ENCODE measurements around the gene ASIC3.

DNA sequence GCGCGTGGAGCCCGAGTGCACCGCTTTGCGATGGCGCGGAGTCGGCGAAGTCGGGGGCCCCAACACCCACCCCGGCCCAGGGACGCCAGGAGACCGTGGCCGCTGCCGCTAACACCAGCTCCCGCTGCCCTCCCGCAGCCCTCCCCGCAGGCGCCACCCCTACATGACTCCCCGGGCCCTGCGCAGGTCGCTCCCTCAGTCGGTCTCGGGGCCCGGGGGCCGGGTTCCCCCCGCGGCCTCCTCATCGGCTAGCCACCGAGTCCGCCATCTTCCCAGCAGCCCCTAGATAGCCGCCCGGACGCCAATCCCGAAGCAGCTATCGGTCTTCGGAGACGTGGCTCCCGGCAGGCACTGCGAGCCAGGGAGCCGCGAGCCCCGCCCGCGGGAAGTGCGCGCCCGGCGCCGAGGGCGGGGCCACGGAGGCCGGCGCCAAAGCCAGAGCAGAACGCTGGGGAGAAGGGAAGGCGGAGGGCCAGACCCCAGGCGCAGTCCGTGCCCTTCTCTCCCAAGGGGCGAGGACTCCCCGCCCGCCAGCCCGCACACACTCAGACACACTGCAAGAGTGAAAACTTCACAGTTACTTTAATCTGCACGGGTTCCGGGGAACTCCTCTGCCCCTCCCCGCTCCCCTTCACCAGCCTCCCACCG, 32.3 kb downstream of the ASIC3 start, which contains the start of gene FASTK:
- TF ChIP-seq CTCF (IDR thresholded peaks at IDR 0.05; ENCODE audit: poor library complexity) (no peak), EZH2 (IDR thresholded peaks at IDR 0.05; ENCODE audit: borderline replicate concordance) (no peak), EZH2phosphoT487 (IDR thresholded peaks at IDR 0.05; ENCODE audit: low read depth, severe bottlenecking, unreplicated experiment) (no peak)
